ENCODE data around the gene UBE2L3. TPM values are rescaled to one million over a fixed set of nuclear protein-coding genes. Genes with fewer than 3 reads are reported as not detected.

The UBE2L3 gene
- total RNA-seq, 1 experiment from 2014 or later = 56.1 TPM

DNA sequence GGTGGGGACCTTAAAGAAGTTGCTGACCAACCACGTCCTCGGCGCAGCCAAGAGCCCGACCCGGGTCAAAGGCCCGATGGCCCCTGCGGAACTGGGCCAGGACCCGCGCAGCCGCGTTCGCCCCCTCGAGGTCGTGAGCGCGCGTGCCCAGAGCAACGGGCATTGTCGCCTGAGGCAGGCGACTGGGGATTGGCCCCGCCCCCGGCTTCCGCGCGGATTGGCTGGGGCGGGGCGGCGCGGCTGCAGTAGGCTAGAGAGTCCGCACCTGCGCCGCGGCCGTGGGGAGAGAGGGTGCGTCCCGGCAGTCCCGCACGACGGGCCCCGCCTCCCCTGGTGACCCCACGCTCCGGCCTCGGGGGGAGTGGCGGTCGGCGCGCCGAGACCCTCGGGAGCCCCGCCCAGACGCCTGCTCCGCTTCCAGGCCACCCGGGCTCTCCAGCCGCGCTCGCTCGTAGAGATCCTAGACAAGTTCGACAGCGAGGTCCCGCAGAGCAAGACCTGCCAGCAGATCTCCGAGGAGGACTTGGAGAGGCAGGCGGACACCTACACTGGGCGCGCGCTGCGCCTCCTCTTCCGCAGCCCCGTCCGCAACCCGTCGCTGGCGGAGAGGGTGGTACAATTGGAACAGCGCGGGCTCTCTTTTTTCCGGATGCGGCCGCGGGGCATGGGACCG is 90.0 kb downstream of the UBE2L3 start:
- no peaks in the 10 kb centered on the region for H3K9me3 ChIP-seq (ENCODE audit: low read length)
- peak; percentile 94 for DNase-seq
- no peaks in the 10 kb centered on the region for H3K9me2 ChIP-seq (replicated peaks; ENCODE audit: insufficient read depth, low read length)
- peak overlapping the region; percentile 74; the same call in 1 of the 2 replicates for H2AFZ ChIP-seq (ENCODE audit: low read length)
- peaks cover 27% of the 10 kb centered on the region for H3K4me1 ChIP-seq (ENCODE audit: low read length)
- 0 out of 2 replicates have a peak, but pooled peaks cover 4% of the 10 kb centered on the region for H3K36me3 ChIP-seq (ENCODE audit: insufficient read depth, low read length)
- peaks cover 7% of the 10 kb centered on the region for H3K79me2 ChIP-seq (ENCODE audit: low read length)
- peak overlapping the region; percentile 79 for H3K9ac ChIP-seq (ENCODE audit: low read length)
- H3K27ac ChIP-seq (ENCODE audit: low read length) = peak overlapping the region; percentile 12; the same call in 1 of the 2 replicates
- H3K27me3 ChIP-seq (ENCODE audit: low read length) = no peaks in the 10 kb centered on the region
- peak overlapping the region; percentile 78 for H3K4me3 ChIP-seq (ENCODE audit: low read length)
- peak overlapping the region; percentile 86 for H3K4me2 ChIP-seq (ENCODE audit: low read depth, low read length, poor library complexity, severe bottlenecking)
- no peaks in the 10 kb centered on the region for H4K20me1 ChIP-seq (ENCODE audit: insufficient read depth, low read depth, low read length)

DNA sequence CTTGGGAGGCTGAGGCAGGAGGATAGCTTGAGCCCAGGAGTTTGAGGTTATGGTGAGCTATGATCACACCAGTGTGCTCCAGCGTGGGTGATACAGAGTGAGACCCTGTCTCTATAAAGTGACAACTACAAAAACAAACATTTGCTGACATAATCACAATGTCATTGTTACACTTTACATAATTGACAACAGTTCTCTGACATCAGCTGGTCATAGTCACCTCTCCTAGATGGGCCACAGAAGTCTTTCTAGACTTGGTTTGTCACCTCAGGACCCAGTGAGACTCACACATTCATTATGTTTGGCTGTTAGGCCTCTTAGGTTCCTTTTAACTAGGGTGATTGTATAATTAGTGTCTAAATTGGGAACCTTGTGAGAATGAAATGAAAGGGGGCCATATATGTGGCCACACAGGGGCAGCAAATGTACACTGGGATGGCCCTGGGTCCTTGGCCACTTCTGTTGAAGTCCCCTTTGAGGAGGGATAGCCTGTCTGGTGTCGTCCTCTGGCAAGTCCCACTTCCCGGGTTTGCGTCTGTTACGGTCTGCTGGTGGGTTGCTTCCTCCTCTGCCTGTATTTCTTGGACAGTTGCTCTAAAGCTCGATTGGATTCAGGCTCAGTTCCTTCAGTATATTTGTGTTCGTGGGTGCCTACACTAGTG is 92.5 kb downstream of the UBE2L3 start:
- no peaks in the 10 kb centered on the region for H3K9me3 ChIP-seq (ENCODE audit: low read length)
- H3K4me3 ChIP-seq (ENCODE audit: low read length) = no peak overlapping the region
- H3K36me3 ChIP-seq (ENCODE audit: insufficient read depth, low read length) = no peaks in the 10 kb centered on the region
- no peak overlapping the region for H3K4me2 ChIP-seq (ENCODE audit: low read depth, low read length, poor library complexity, severe bottlenecking)
- H3K9ac ChIP-seq (ENCODE audit: low read length) = no peak overlapping the region
- no peaks in the 10 kb centered on the region for H3K27me3 ChIP-seq (ENCODE audit: low read length)
- H2AFZ ChIP-seq (ENCODE audit: low read length) = no peak overlapping the region
- peaks cover 18% of the 10 kb centered on the region for H3K4me1 ChIP-seq (ENCODE audit: low read length)
- H3K27ac ChIP-seq (ENCODE audit: low read length) = no peak overlapping the region
- no peaks in the 10 kb centered on the region for H4K20me1 ChIP-seq (ENCODE audit: insufficient read depth, low read depth, low read length)
- no peak for DNase-seq
- no peaks in the 10 kb centered on the region for H3K79me2 ChIP-seq (ENCODE audit: low read length)
- H3K9me2 ChIP-seq (replicated peaks; ENCODE audit: insufficient read depth, low read length) = no peaks in the 10 kb centered on the region

DNA sequence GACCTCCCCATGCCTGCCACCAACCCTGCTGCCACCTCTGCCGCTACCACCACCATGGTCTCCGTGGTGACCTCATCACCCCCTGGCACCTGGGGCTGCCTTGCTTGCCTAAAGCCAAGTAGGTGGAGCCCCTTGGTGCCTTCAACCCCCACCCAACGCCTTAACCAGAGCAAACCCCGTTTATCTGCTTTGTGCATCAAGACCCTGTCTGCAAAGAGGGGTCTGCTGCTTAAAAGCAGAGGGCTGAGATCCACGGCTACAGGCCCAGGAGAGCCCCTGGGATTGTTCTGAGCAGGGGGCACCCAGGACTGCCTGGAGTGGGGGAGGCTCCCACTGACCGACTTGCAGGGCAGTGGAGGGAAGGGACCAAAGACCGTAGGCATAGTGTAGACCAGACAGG is 93.4 kb downstream of the UBE2L3 start:
- Histone ChIP-seq H3K9ac (ENCODE audit: low read length) (no peak overlapping the region), H3K9me2 (replicated peaks; ENCODE audit: insufficient read depth, low read length) (no peaks in the 10 kb centered on the region), H3K4me1 (ENCODE audit: low read length) (peaks cover 25% of the 10 kb centered on the region), H4K20me1 (ENCODE audit: insufficient read depth, low read depth, low read length) (no peaks in the 10 kb centered on the region), H3K4me3 (ENCODE audit: low read length) (no peak overlapping the region), H3K27me3 (ENCODE audit: low read length) (no peaks in the 10 kb centered on the region), H3K4me2 (ENCODE audit: low read depth, low read length, poor library complexity, severe bottlenecking) (no peak overlapping the region), H3K36me3 (ENCODE audit: insufficient read depth, low read length) (no peaks in the 10 kb centered on the region), H3K27ac (ENCODE audit: low read length) (no peak overlapping the region), H3K79me2 (ENCODE audit: low read length) (no peaks in the 10 kb centered on the region), H3K9me3 (ENCODE audit: low read length) (no peaks in the 10 kb centered on the region), H2AFZ (ENCODE audit: low read length) (no peak overlapping the region)
- no peak for DNase-seq

DNA sequence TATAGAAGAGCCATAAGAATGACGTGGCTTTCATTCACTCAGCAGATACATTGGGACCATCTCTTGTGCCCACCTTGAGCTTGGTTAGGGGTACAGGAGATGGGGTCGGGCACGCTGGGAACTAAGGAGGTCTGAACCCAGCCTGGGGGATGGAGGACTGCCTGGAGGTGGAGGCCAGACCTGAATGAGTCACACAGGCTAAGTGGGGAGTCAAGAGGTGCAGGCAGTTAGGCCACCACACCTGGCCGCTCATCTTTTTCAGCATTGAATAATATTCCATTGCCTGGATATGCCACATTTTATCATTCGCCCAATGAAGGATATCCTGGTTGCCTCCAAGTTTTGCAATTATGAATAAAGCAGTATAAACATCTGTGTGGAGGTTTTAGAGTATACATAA is 94.5 kb downstream of the UBE2L3 start:
- Histone ChIP-seq H3K79me2 (ENCODE audit: low read length) (peaks cover 9% of the 10 kb centered on the region), H2AFZ (ENCODE audit: low read length) (no peak overlapping the region), H3K4me2 (ENCODE audit: low read depth, low read length, poor library complexity, severe bottlenecking) (no peak overlapping the region), H3K27me3 (ENCODE audit: low read length) (no peaks in the 10 kb centered on the region), H3K36me3 (ENCODE audit: insufficient read depth, low read length) (no peaks in the 10 kb centered on the region), H3K27ac (ENCODE audit: low read length) (no peak overlapping the region), H3K9ac (ENCODE audit: low read length) (no peak overlapping the region), H3K9me2 (replicated peaks; ENCODE audit: insufficient read depth, low read length) (no peaks in the 10 kb centered on the region), H3K4me1 (ENCODE audit: low read length) (peaks cover 24% of the 10 kb centered on the region), H3K4me3 (ENCODE audit: low read length) (no peak overlapping the region), H4K20me1 (ENCODE audit: insufficient read depth, low read depth, low read length) (no peaks in the 10 kb centered on the region), H3K9me3 (ENCODE audit: low read length) (no peaks in the 10 kb centered on the region)
- no peak for DNase-seq

DNA sequence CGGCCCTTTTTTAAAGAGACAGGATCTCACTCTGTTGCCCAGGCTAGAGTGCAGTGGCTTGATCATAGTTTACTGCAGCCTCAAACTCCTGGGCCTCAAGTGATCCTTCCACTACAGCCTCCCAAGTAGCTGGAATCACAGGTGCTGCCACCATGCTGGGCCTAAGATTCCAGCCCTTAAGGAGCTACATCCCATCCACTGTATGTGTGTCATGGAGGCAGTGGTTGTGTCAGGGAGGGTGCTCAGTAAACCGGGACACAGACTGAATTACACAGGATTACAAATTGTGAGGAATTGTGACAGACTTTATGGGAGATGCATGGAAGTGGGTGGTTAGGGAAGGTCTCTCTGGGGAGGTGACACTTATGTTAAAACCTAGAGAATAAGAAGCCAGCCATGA is 96.2 kb downstream of the UBE2L3 start:
- no peak overlapping the region for H3K4me3 ChIP-seq (ENCODE audit: low read length)
- no peak overlapping the region for H3K9ac ChIP-seq (ENCODE audit: low read length)
- no peak overlapping the region for H3K27ac ChIP-seq (ENCODE audit: low read length)
- peak; percentile 39 for DNase-seq
- H3K4me2 ChIP-seq (ENCODE audit: low read depth, low read length, poor library complexity, severe bottlenecking) = no peak overlapping the region
- H3K4me1 ChIP-seq (ENCODE audit: low read length) = peaks cover 17% of the 10 kb centered on the region
- no peaks in the 10 kb centered on the region for H3K9me2 ChIP-seq (replicated peaks; ENCODE audit: insufficient read depth, low read length)
- no peaks in the 10 kb centered on the region for H4K20me1 ChIP-seq (ENCODE audit: insufficient read depth, low read depth, low read length)
- H3K36me3 ChIP-seq (ENCODE audit: insufficient read depth, low read length) = no peaks in the 10 kb centered on the region
- no peaks in the 10 kb centered on the region for H3K27me3 ChIP-seq (ENCODE audit: low read length)
- no peaks in the 10 kb centered on the region for H3K9me3 ChIP-seq (ENCODE audit: low read length)
- no peak overlapping the region for H2AFZ ChIP-seq (ENCODE audit: low read length)
- peaks cover 22% of the 10 kb centered on the region for H3K79me2 ChIP-seq (ENCODE audit: low read length)

DNA sequence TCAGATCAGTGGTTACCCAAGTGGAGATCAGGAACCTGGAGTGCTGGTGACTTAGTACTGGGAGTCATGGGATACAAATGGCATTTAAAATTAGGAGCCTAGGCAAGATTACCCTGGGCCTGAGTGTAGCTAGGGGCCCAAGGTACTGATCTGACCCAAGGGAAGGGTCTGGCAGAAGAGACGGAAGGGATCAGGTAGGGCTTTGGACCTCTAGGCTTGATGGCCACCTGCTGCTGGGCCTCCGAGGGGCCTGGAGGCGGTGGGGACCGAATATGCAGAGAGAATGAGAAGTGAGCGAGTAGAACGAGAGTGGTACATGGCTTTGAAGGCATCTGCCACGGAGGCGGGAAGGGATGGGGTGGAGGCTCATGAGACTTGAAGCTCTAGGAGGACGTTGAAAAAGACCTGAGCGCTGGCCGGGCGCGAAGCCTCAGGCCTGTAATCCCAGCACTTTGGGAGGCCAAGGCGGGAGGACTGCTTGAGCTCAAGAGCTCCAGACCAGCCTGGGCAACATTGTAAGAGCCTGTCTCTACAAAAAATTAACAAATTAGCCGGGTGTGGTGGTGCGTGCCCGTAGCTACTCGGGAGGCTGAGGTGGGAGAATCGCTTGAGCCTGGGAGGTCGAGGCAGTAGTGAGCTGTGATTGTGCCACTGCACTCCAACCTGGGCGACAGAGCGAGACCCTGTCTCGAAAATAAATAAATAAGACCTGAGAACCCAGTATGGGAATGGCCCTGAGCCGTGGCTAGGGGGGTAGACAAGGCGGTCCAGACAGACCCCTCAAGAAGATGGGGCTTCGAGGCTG is 97.7 kb downstream of the UBE2L3 start:
- Histone ChIP-seq H2AFZ (ENCODE audit: low read length) (peak overlapping the region; percentile 94), H4K20me1 (ENCODE audit: insufficient read depth, low read depth, low read length) (no peaks in the 10 kb centered on the region), H3K79me2 (ENCODE audit: low read length) (peaks cover 31% of the 10 kb centered on the region), H3K4me2 (ENCODE audit: low read depth, low read length, poor library complexity, severe bottlenecking) (peak overlapping the region; percentile 84), H3K9me2 (replicated peaks; ENCODE audit: insufficient read depth, low read length) (no peaks in the 10 kb centered on the region), H3K9ac (ENCODE audit: low read length) (peak overlapping the region; percentile 88), H3K9me3 (ENCODE audit: low read length) (no peaks in the 10 kb centered on the region), H3K4me1 (ENCODE audit: low read length) (peaks cover 30% of the 10 kb centered on the region), H3K27me3 (ENCODE audit: low read length) (no peaks in the 10 kb centered on the region), H3K4me3 (ENCODE audit: low read length) (peak overlapping the region; percentile 87), H3K36me3 (ENCODE audit: insufficient read depth, low read length) (no peaks in the 10 kb centered on the region), H3K27ac (ENCODE audit: low read length) (no peak overlapping the region)
- DNase-seq = peak; percentile 36

DNA sequence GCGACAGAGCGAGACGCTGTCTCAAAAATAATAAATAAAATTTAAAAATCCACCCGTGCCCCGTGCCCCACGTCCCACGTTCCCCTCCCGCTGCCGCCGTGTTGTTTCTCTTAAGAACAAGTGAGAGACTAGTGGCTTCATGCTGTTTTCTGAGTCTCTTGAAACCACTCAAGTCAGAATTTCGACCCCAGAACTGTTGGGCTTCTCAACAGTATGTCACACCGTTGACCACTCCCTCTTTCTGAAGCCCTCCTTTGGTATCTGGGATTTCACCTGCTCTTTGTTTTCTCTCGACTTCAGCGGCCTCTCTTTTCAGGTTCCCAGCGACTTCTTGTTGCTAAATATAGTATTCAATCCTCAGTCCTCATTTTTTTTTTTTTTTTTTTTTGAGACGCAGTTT is 99.3 kb downstream of the UBE2L3 start:
- no peaks in the 10 kb centered on the region for H3K9me2 ChIP-seq (replicated peaks; ENCODE audit: insufficient read depth, low read length)
- H3K79me2 ChIP-seq (ENCODE audit: low read length) = peaks cover 35% of the 10 kb centered on the region
- peak overlapping the region; percentile 84 for H3K4me2 ChIP-seq (ENCODE audit: low read depth, low read length, poor library complexity, severe bottlenecking)
- peaks cover 33% of the 10 kb centered on the region for H3K4me1 ChIP-seq (ENCODE audit: low read length)
- H3K9me3 ChIP-seq (ENCODE audit: low read length) = no peaks in the 10 kb centered on the region
- no peak overlapping the region for H2AFZ ChIP-seq (ENCODE audit: low read length)
- H3K27me3 ChIP-seq (ENCODE audit: low read length) = no peaks in the 10 kb centered on the region
- peak overlapping the region; percentile 87 for H3K4me3 ChIP-seq (ENCODE audit: low read length)
- no peaks in the 10 kb centered on the region; the same call in 1 of the 2 replicates for H3K36me3 ChIP-seq (ENCODE audit: insufficient read depth, low read length)
- H3K27ac ChIP-seq (ENCODE audit: low read length) = no peak overlapping the region
- H3K9ac ChIP-seq (ENCODE audit: low read length) = peak overlapping the region; percentile 88
- no peaks in the 10 kb centered on the region for H4K20me1 ChIP-seq (ENCODE audit: insufficient read depth, low read depth, low read length)
- DNase-seq = peak; percentile 43

DNA sequence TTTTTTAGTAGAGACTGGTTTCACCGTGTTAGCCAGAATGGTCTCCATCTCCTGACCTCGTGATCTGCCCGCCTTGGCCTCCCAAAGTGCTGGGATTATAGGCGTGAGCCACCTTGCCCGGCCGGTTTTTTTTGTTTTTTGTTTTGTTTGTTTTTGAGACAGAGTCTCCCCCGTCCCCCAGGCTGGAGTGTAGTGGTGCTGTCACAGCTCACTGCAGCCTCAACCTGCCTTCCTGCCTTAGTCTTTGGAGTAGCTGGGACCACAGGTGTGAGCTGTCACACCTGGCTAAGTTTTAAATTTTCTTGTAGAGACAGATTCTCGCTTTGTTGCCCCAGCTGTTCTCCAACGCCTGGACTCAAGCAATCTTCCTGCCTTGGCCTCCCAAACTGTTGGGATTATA is 101.5 kb downstream of the UBE2L3 start:
- no peak overlapping the region for H3K27ac ChIP-seq (ENCODE audit: low read length)
- no peaks in the 10 kb centered on the region; the same call in 1 of the 2 replicates for H3K36me3 ChIP-seq (ENCODE audit: insufficient read depth, low read length)
- H3K79me2 ChIP-seq (ENCODE audit: low read length) = peaks cover 35% of the 10 kb centered on the region
- no peak overlapping the region for H3K9ac ChIP-seq (ENCODE audit: low read length)
- no peak overlapping the region for H3K4me3 ChIP-seq (ENCODE audit: low read length)
- H3K27me3 ChIP-seq (ENCODE audit: low read length) = no peaks in the 10 kb centered on the region
- no peaks in the 10 kb centered on the region for H4K20me1 ChIP-seq (ENCODE audit: insufficient read depth, low read depth, low read length)
- no peak overlapping the region for H2AFZ ChIP-seq (ENCODE audit: low read length)
- peaks cover 33% of the 10 kb centered on the region for H3K4me1 ChIP-seq (ENCODE audit: low read length)
- no peaks in the 10 kb centered on the region for H3K9me3 ChIP-seq (ENCODE audit: low read length)
- DNase-seq = no peak
- no peaks in the 10 kb centered on the region for H3K9me2 ChIP-seq (replicated peaks; ENCODE audit: insufficient read depth, low read length)
- H3K4me2 ChIP-seq (ENCODE audit: low read depth, low read length, poor library complexity, severe bottlenecking) = no peak overlapping the region

Measured in Karpas-422 (cell line).